NCI-H69 (cell line): ENCODE data around the gene FANCG.

Experiments
- DNase-seq: peaks from one replicate; lab custom pipeline; 2025; lab: John Stamatoyannopoulos, UW

FANCG gene

GRCh38 chr9:35103660-35104191, 24.0 kb upstream of the FANCG start:
- no peak for DNase-seq

- DNase-seq: peak; percentile 99
Measured at GRCh38 chr9:35102769-35103659, 23.3 kb upstream of the FANCG start, which contains the start of gene STOML2. Gene STOML2 (minus strand): TSS chr9:35103131. CDS start chr9:35103094, 37 bp downstream.

GRCh38 chr9:35102465-35102768, 22.7 kb upstream of the FANCG start:
- DNase-seq: no peak

- DNase-seq: no peak
Measured at GRCh38 chr9:35097573-35097972, 17.8 kb upstream of the FANCG start.

- DNase-seq: peak; percentile 95
Measured at GRCh38 chr9:35096035-35096849, 16.5 kb upstream of the FANCG start, which contains the start of gene PIGO. Gene PIGO (minus strand): TSS chr9:35096591. CDS start chr9:35095565, 1,026 bp downstream.

GRCh38 chr9:35091536-35091935, 11.8 kb upstream of the FANCG start:
- DNase-seq: no peak

- no peak for DNase-seq
Measured at GRCh38 chr9:35089434-35089833, 9.7 kb upstream of the FANCG start.

GRCh38 chr9:35085078-35085477, 5.3 kb upstream of the FANCG start:
- DNase-seq: no peak

- DNase-seq: peak; percentile 53
Measured at GRCh38 chr9:35079041-35079425, 709 bp downstream of the FANCG start.

GRCh38 chr9:35078066-35078465, 1.7 kb downstream of the FANCG start:
- DNase-seq: no peak

GRCh38 chr9:35076848-35077247, 2.9 kb downstream of the FANCG start:
- no peak for DNase-seq

GRCh38 chr9:35075358-35075757, 4.4 kb downstream of the FANCG start:
- no peak for DNase-seq

- DNase-seq: no peak
Measured at GRCh38 chr9:35074791-35075190, 5.0 kb downstream of the FANCG start.

GRCh38 chr9:35074141-35074540, 5.6 kb downstream of the FANCG start:
- no peak for DNase-seq

GRCh38 chr9:35073279-35073612, 6.5 kb downstream of the FANCG start:
- DNase-seq: no peak

- peak; percentile 99 for DNase-seq
Measured at GRCh38 chr9:35072461-35073278, 7.1 kb downstream of the FANCG start, which contains the start of gene VCP. Gene VCP (minus strand): TSS chr9:35072625. CDS start chr9:35072353, 272 bp downstream.

GRCh38 chr9:35071814-35072460, 7.8 kb downstream of the FANCG start:
- peak; percentile 91 for DNase-seq

- DNase-seq: no peak
Measured at GRCh38 chr9:35070823-35071813, 8.6 kb downstream of the FANCG start.

GRCh38 chr9:35069020-35069419, 10.7 kb downstream of the FANCG start:
- no peak for DNase-seq

- no peak for DNase-seq
Measured at GRCh38 chr9:35067056-35067455, 12.7 kb downstream of the FANCG start.
